Activated T-helper 17 cell treated with anti-CD3 and anti-CD28 coated beads, Interleukin-2, amount 50 U/mL, for 72 hours (primary cell): Measurements from ENCODE around the gene ACLY. TPM values are rescaled to one million over a fixed set of nuclear protein-coding genes. Genes with fewer than 3 reads are reported as not detected.
"Not testable (repeated sequence)": the region's sequence is repeated elsewhere in the genome, so short reads cannot be mapped to it uniquely, and the experiment has no call there.

ENCODE experiments used
- ATAC-seq: fragments of 150-1000 bp; cut with Tn5 transposase; replicated peaks from 2 replicates; pipeline ENCODE4 v1.10.0; 2021; ENCODE audit warnings: mild to moderate bottlenecking, moderate library complexity
- H3K27ac Mint-ChIP-seq: one replicate; pipeline ENCODE4 v1.8.0; 2022; ENCODE audit warnings: mixed read lengths
- H3K27me3 Mint-ChIP-seq: one replicate; pipeline ENCODE4 v1.8.0; 2022; ENCODE audit warnings: mixed read lengths
- H3K36me3 Mint-ChIP-seq: one replicate; pipeline ENCODE4 v1.8.0; 2022; ENCODE audit warnings: low read depth, mild to moderate bottlenecking, mixed read lengths
- H3K4me1 Mint-ChIP-seq: one replicate; pipeline ENCODE4 v1.8.0; 2022; ENCODE audit warnings: mixed read lengths
- H3K4me3 Mint-ChIP-seq: one replicate; pipeline ENCODE4 v1.8.0; 2022; ENCODE audit warnings: mild to moderate bottlenecking, mixed read lengths
- H3K9me3 Mint-ChIP-seq: one replicate; pipeline ENCODE4 v1.8.0; 2022; ENCODE audit warnings: mixed read lengths
- total RNA-seq, 2 donors: library from RNA; stranded (reverse); gene quantifications; one replicate each; pipeline ENCODE4 v1.2.3, GENCODE V29; 2022

ACLY gene
- total RNA-seq, 2 donors from 2014 or later, result 95.4 to 222 TPM

GRCh38 chr17:41891135-41892020, 27.4 kb downstream of the ACLY start:
- Mint-ChIP-seq H3K4me1 (no peaks in the 10 kb centered on the region), H3K9me3 (no peaks in the 10 kb centered on the region), H3K27me3 (no peaks in the 10 kb centered on the region), H3K36me3 (peaks cover 91% of the 10 kb centered on the region), H3K4me3 (no peak overlapping the region), H3K27ac (no peak overlapping the region)
- no peak for ATAC-seq

- H3K27me3 Mint-ChIP-seq, result no peaks in the 10 kb centered on the region
- no peak for ATAC-seq
- H3K27ac Mint-ChIP-seq, result no peak overlapping the region
- no peak overlapping the region for H3K4me3 Mint-ChIP-seq
- peaks cover 91% of the 10 kb centered on the region for H3K36me3 Mint-ChIP-seq
- no peaks in the 10 kb centered on the region for H3K4me1 Mint-ChIP-seq
- H3K9me3 Mint-ChIP-seq, result no peaks in the 10 kb centered on the region
These were observed 30.3 kb downstream of the ACLY start for GRCh38 chr17:41888332-41888965.

- Mint-ChIP-seq H3K9me3 (no peaks in the 10 kb centered on the region), H3K4me1 (no peaks in the 10 kb centered on the region), H3K27me3 (no peaks in the 10 kb centered on the region), H3K4me3 (no peak overlapping the region), H3K36me3 (peaks cover 93% of the 10 kb centered on the region), H3K27ac (peak overlapping the region; percentile 39)
- no peak for ATAC-seq
These were observed 33.0 kb downstream of the ACLY start for GRCh38 chr17:41885733-41886132.

GRCh38 chr17:41882756-41883155, 36.0 kb downstream of the ACLY start:
- Mint-ChIP-seq H3K27me3 (no peaks in the 10 kb centered on the region), H3K9me3 (no peaks in the 10 kb centered on the region), H3K36me3 (peaks cover 98% of the 10 kb centered on the region), H3K4me3 (no peak overlapping the region), H3K4me1 (no peaks in the 10 kb centered on the region), H3K27ac (peak overlapping the region; percentile 35)
- no peak for ATAC-seq

- Mint-ChIP-seq H3K27me3 (no peaks in the 10 kb centered on the region), H3K36me3 (peaks cover 93% of the 10 kb centered on the region), H3K4me3 (no peak overlapping the region), H3K27ac (no peak overlapping the region), H3K9me3 (no peaks in the 10 kb centered on the region), H3K4me1 (no peaks in the 10 kb centered on the region)
- no peak for ATAC-seq
These were observed 38.6 kb downstream of the ACLY start for GRCh38 chr17:41880130-41880529.

- not testable (repeated sequence) for H3K4me1 Mint-ChIP-seq, H3K27me3 Mint-ChIP-seq, H3K27ac Mint-ChIP-seq, H3K9me3 Mint-ChIP-seq, ATAC-seq, H3K4me3 Mint-ChIP-seq
- H3K36me3 Mint-ChIP-seq, result peaks cover 91% of the 10 kb centered on the region
These were observed 44.5 kb downstream of the ACLY start for GRCh38 chr17:41874293-41874670.

GRCh38 chr17:41873559-41874292, 45.0 kb downstream of the ACLY start:
- H3K9me3 Mint-ChIP-seq, result no peaks in the 10 kb centered on the region
- H3K4me3 Mint-ChIP-seq, result no peak overlapping the region
- H3K27me3 Mint-ChIP-seq, result no peaks in the 10 kb centered on the region
- no peak overlapping the region for H3K27ac Mint-ChIP-seq
- ATAC-seq, result no peak
- peaks cover 91% of the 10 kb centered on the region for H3K36me3 Mint-ChIP-seq
- peaks cover 5% of the 10 kb centered on the region for H3K4me1 Mint-ChIP-seq

GRCh38 chr17:41871789-41872188, 47.0 kb downstream of the ACLY start:
- Mint-ChIP-seq H3K27me3 (no peaks in the 10 kb centered on the region), H3K4me1 (peaks cover 10% of the 10 kb centered on the region), H3K27ac (no peak overlapping the region), H3K4me3 (no peak overlapping the region), H3K36me3 (peaks cover 91% of the 10 kb centered on the region), H3K9me3 (no peaks in the 10 kb centered on the region)
- ATAC-seq, result no peak

GRCh38 chr17:41870627-41871026, 48.1 kb downstream of the ACLY start:
- no peaks in the 10 kb centered on the region for H3K27me3 Mint-ChIP-seq
- peaks cover 87% of the 10 kb centered on the region for H3K36me3 Mint-ChIP-seq
- no peaks in the 10 kb centered on the region for H3K9me3 Mint-ChIP-seq
- peaks cover 10% of the 10 kb centered on the region for H3K4me1 Mint-ChIP-seq
- H3K27ac Mint-ChIP-seq, result no peak overlapping the region
- ATAC-seq, result no peak
- H3K4me3 Mint-ChIP-seq, result no peak overlapping the region

GRCh38 chr17:41870097-41870496, 48.7 kb downstream of the ACLY start:
- Mint-ChIP-seq H3K9me3 (no peaks in the 10 kb centered on the region), H3K4me3 (no peak overlapping the region), H3K4me1 (peaks cover 10% of the 10 kb centered on the region), H3K27ac (peak overlapping the region; percentile 77), H3K27me3 (no peaks in the 10 kb centered on the region), H3K36me3 (peaks cover 85% of the 10 kb centered on the region)
- no peak for ATAC-seq

GRCh38 chr17:41869426-41869825, 49.3 kb downstream of the ACLY start:
- Mint-ChIP-seq H3K4me3 (peak overlapping the region; percentile 38), H3K27me3 (no peaks in the 10 kb centered on the region), H3K9me3 (no peaks in the 10 kb centered on the region), H3K36me3 (peaks cover 79% of the 10 kb centered on the region), H3K4me1 (peaks cover 10% of the 10 kb centered on the region), H3K27ac (peak overlapping the region; percentile 77)
- no peak for ATAC-seq

GRCh38 chr17:41868568-41868967, 50.2 kb downstream of the ACLY start:
- Mint-ChIP-seq H3K4me1 (peaks cover 10% of the 10 kb centered on the region), H3K36me3 (peaks cover 72% of the 10 kb centered on the region), H3K27me3 (no peaks in the 10 kb centered on the region), H3K9me3 (no peaks in the 10 kb centered on the region), H3K27ac (peak overlapping the region; percentile 77), H3K4me3 (peak overlapping the region; percentile 38)
- no peak for ATAC-seq

- Mint-ChIP-seq H3K4me3 (no peak overlapping the region), H3K9me3 (no peaks in the 10 kb centered on the region), H3K27me3 (no peaks in the 10 kb centered on the region), H3K4me1 (peaks cover 18% of the 10 kb centered on the region), H3K36me3 (peaks cover 48% of the 10 kb centered on the region), H3K27ac (peak overlapping the region; percentile 52)
- ATAC-seq, result peak; percentile 1
These were observed 53.2 kb downstream of the ACLY start for GRCh38 chr17:41865596-41865893.

- H3K9me3 Mint-ChIP-seq, result no peaks in the 10 kb centered on the region
- no peaks in the 10 kb centered on the region for H3K27me3 Mint-ChIP-seq
- H3K36me3 Mint-ChIP-seq, result peaks cover 43% of the 10 kb centered on the region
- H3K4me3 Mint-ChIP-seq, result no peak within 1 kb of the TSS
- H3K27ac Mint-ChIP-seq, result peak within 1 kb of the TSS; percentile 52
- peaks cover 19% of the 10 kb centered on the region for H3K4me1 Mint-ChIP-seq
- ATAC-seq, result peak; percentile 94
These were observed 53.7 kb downstream of the ACLY start, which contains the start of gene KLHL11 for GRCh38 chr17:41864836-41865595. KLHL11 (minus strand) TSS chr17:41865423; CDS start chr17:41865370, 53 bp downstream.
